HT1080 (cell line): ENCODE results near the gene FH. TPM values are rescaled to one million over a fixed set of nuclear protein-coding genes. Genes with fewer than 3 reads are reported as not detected.

Experiments
- DNase-seq: peaks from one replicate; pipeline ENCODE4 v3.0.0-alpha.2; 2015; ENCODE audit warnings: low read depth
- total RNA-seq: library from RNA; depleted of rRNA; stranded (reverse); fragments of >200 nt; shearing (Covaris generic); gene quantifications from 2 replicates; pipeline ENCODE4 v1.2.3, GENCODE V29; 2014; rRNA removed

The FH gene
- total RNA-seq, 1 experiment from 2014 or later = 101 TPM

DNA sequence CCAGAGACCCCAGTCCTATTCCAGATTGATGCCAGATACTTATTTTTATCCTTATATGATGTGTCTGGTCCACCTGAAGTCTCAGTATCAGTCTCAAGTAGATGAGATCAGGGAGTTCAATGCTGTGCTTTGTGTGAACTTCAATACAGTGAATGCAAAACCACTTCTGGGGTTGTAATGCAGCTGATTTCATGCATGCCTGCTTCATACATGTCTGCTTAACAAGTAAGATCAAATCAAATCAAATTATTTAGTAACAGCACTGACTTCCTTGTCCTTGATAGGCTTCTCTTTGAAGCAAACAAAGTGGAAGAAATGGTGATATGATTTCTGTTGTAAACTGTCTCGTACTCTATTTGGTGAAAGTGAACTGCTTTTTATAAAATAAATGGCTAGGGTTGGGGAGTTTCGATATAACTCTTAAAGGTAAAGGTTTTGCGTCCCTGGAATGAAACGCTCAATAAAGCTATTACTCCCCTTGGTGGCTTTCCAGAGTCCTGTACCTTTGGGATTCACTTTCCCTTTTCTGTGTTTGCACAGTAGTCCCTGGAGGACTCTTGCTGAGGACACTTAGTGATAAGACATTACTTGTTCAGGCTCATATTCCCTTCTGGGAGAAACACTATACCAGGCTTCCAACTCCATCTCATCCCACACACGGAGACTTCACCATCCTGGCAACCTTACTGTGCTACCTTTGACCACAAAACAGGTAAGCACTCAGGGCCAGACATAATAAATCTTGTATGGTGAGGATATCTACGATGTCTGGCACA lies 59.3 kb downstream of the FH start:
- DNase-seq = no peak

GRCh38 chr1:241459186-241459802 lies 60.3 kb downstream of the FH start:
- no peak for DNase-seq

- no peak for DNase-seq
These were observed 62.1 kb downstream of the FH start for GRCh38 chr1:241457421-241457820.

DNA sequence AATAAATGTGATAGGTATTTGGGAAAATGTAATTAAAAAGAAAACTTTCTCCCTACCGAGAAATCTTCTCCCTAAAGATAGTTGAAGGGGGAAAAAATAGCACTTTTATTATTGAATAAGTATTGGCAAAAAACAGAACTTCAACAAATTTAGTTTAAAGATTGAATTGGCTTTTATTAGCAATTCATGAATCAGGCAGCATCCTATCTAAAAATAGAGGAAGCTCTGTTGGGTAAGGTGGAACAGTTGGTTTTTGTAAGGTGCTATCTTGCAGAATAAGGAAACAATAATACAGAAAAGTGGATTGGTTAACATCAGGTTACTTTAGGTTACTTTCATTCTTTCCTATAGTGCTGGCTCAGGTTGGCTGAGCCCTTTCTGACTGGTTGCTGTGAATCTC lies 62.8 kb downstream of the FH start:
- no peak for DNase-seq

- no peak for DNase-seq
These were observed 65.8 kb downstream of the FH start for GRCh38 chr1:241453732-241454131.

- no peak for DNase-seq
These were observed 67.6 kb downstream of the FH start for GRCh38 chr1:241451956-241452355.

Other genes starting within 250 kb of the FH start
- 1.8 and 2.1 TPM in 2 replicates for gene RGS7, start 162.6 kb downstream of the FH start, total RNA-seq
- gene KMO, start 12.6 kb upstream of the FH start, total RNA-seq = not detected in 2 replicates
- gene CHML, start 120.6 kb upstream of the FH start, total RNA-seq = 36.4 and 44.5 TPM in 2 replicates
- gene OPN3, start 120.6 kb upstream of the FH start, total RNA-seq = 3.5 and 5.3 TPM in 2 replicates
- not detected in 2 replicates for gene WDR64, start 132.5 kb upstream of the FH start, total RNA-seq